AG04449 (cell line): ENCODE data around the gene APLNR.

Experiments
- CTCF ChIA-PET: fragments of 350-600 bp; formaldehyde crosslinking; extraction: SDS; loops from one replicate; lab custom pipeline; 2021; ENCODE audit warnings: antibody characterized with exemption; lab: Yijun Ruan, JAX
- POLR2A ChIA-PET: fragments of 400-600, 350-600 bp; formaldehyde crosslinking; extraction: SDS; loops from one replicate; lab custom pipeline; 2020; ENCODE audit warnings: antibody characterized with exemption, inconsistent platforms; lab: Yijun Ruan, JAX
- DNase-seq: peaks from one replicate; pipeline ENCODE4 v3.0.0-alpha.2; 2010; ENCODE audit warnings: low read depth, low spot score
- H3K4me3 ChIP-seq: 2 replicates; pipeline ENCODE4 v1.5.1; 2011; ENCODE audit warnings: low read depth, mild to moderate bottlenecking, control low read depth, low read length
- CTCF ChIP-seq: IDR thresholded peaks from one replicate; pipeline ENCODE4 v1.5.1; 2011; ENCODE audit warnings: mild to moderate bottlenecking, moderate library complexity, low read length, control low read depth, inconsistent platforms; ENCODE audit not compliant: insufficient read depth; ENCODE audit errors: missing control alignments

APLNR gene

GRCh38 chr11:57207168-57207567 lies 29.9 kb downstream of the APLNR start:
- H3K4me3 ChIP-seq, result no peak overlapping the region
- CTCF ChIA-PET, result interaction anchor here (1.2 to 8.5 kb wide), 2 partner anchors 16 to 43 kb away, joined by 3 to 124 read pairs; no protein-coding TSS in a partner anchor
- TF ChIP-seq CTCF, result no peak
- no peak for DNase-seq
- POLR2A ChIA-PET, result no interaction called here

- ChIA-PET CTCF (interaction anchor here (0.5 to 8.5 kb wide), 9 partner anchors 8 to 361 kb away, joined by 3 to 124 read pairs (median 4); no protein-coding TSS in a partner anchor), POLR2A (no interaction called here)
- peak; percentile 50 for DNase-seq
- H3K4me3 ChIP-seq, result no peak overlapping the region
- peak; percentile 34 for TF ChIP-seq CTCF
Measured at GRCh38 chr11:57205041-57205641, 31.9 kb downstream of the APLNR start.

GRCh38 chr11:57203882-57204480 lies 33.1 kb downstream of the APLNR start:
- ChIA-PET POLR2A (no interaction called here), CTCF (interaction anchor here (0.8 to 8.5 kb wide), 10 partner anchors 9 to 363 kb away, joined by 3 to 124 read pairs (median 5); no protein-coding TSS in a partner anchor)
- no peak for TF ChIP-seq CTCF
- DNase-seq, result no peak
- H3K4me3 ChIP-seq, result no peak overlapping the region

GRCh38 chr11:57203359-57203758 lies 33.7 kb downstream of the APLNR start:
- ChIA-PET CTCF (interaction anchor here (1.2 to 8.5 kb wide), 6 partner anchors 9 to 362 kb away, joined by 4 to 124 read pairs (median 6); no protein-coding TSS in a partner anchor), POLR2A (no interaction called here)
- no peak for TF ChIP-seq CTCF
- no peak overlapping the region for H3K4me3 ChIP-seq
- no peak for DNase-seq

GRCh38 chr11:57202281-57202680 lies 34.8 kb downstream of the APLNR start:
- H3K4me3 ChIP-seq, result no peak overlapping the region
- TF ChIP-seq CTCF, result no peak
- ChIA-PET POLR2A (no interaction called here), CTCF (interaction anchor here (1.0 to 8.5 kb wide), 3 partner anchors 18 to 361 kb away, joined by 3 to 124 read pairs (median 5); no protein-coding TSS in a partner anchor)
- no peak for DNase-seq

GRCh38 chr11:57200917-57201316 lies 36.1 kb downstream of the APLNR start:
- CTCF ChIA-PET, result interaction anchor here (8.5 kb wide), 1 partner anchor 49 kb away, joined by 124 read pairs; no protein-coding TSS in a partner anchor
- no peak for DNase-seq

More at GRCh38 chr11:57200917-57201316, 36.1 kb downstream of the APLNR start:
- no peak for TF ChIP-seq CTCF
- no peak overlapping the region for H3K4me3 ChIP-seq
- POLR2A ChIA-PET, result no interaction called here
